HG03280 (cell line): Measurements from ENCODE around the gene RIMS4.
"Not testable (repeated sequence)": the region's sequence is repeated elsewhere in the genome, so short reads cannot be mapped to it uniquely, and the experiment has no call there.

Experiments used
- ATAC-seq: cut with Tn5 transposase; IDR thresholded peaks from one replicate; pipeline ENCODE4 v1.9.1; 2021; ENCODE audit warnings: mild to moderate bottlenecking, moderate library complexity; ENCODE audit not compliant: unreplicated experiment

Gene RIMS4

GRCh38 chr20:44765701-44766347 is 44.5 kb downstream of the RIMS4 start:
- ATAC-seq: no peak

- no peak for ATAC-seq
Observed at GRCh38 chr20:44765091-44765490, 45.3 kb downstream of the RIMS4 start.

GRCh38 chr20:44763798-44764197 is 46.5 kb downstream of the RIMS4 start:
- ATAC-seq: not testable (repeated sequence)

GRCh38 chr20:44762466-44763140 is 47.7 kb downstream of the RIMS4 start:
- no peak for ATAC-seq

- no peak for ATAC-seq
Observed at GRCh38 chr20:44761423-44761822, 48.9 kb downstream of the RIMS4 start.

- no peak for ATAC-seq
Observed at GRCh38 chr20:44759595-44759994, 50.8 kb downstream of the RIMS4 start.

GRCh38 chr20:44758247-44759101 is 51.9 kb downstream of the RIMS4 start:
- no peak for ATAC-seq

GRCh38 chr20:44756956-44757355 is 53.4 kb downstream of the RIMS4 start:
- no peak for ATAC-seq

- no peak for ATAC-seq
Observed at GRCh38 chr20:44756011-44756688, 54.2 kb downstream of the RIMS4 start.

GRCh38 chr20:44754554-44754953 is 55.8 kb downstream of the RIMS4 start:
- ATAC-seq: no peak

- ATAC-seq: no peak
Observed at GRCh38 chr20:44752099-44752931, 58.0 kb downstream of the RIMS4 start.

- ATAC-seq: no peak
Observed at GRCh38 chr20:44750081-44750805, 60.1 kb downstream of the RIMS4 start.

GRCh38 chr20:44748005-44748370 is 62.4 kb downstream of the RIMS4 start:
- ATAC-seq: no peak

GRCh38 chr20:44747166-44748004 is 63.0 kb downstream of the RIMS4 start:
- ATAC-seq: no peak

- ATAC-seq: no peak
Observed at GRCh38 chr20:44746367-44747165, 63.8 kb downstream of the RIMS4 start.

GRCh38 chr20:44745598-44746366 is 64.6 kb downstream of the RIMS4 start, which contains the start of gene KCNK15:
Gene KCNK15, plus strand, starts transcription at chr20:44745865. Its CDS starts 46 bp downstream, at chr20:44745911.
- ATAC-seq: no peak

GRCh38 chr20:44745122-44745597 is 65.2 kb downstream of the RIMS4 start:
- no peak for ATAC-seq
